Measurements from ENCODE around the gene KHSRP. TPM values are rescaled to one million over a fixed set of nuclear protein-coding genes. Genes with fewer than 3 reads are reported as not detected.

Gene KHSRP
- total and polyA plus RNA-seq, 2 of the 13 experiments (the other 11 are each of a cell fraction or from before 2014, with no cell fraction given): 72.1 to 129 TPM

GRCh38 chr19:6460099-6460884 is 35.7 kb upstream of the KHSRP start (continued):
- peak; percentile 87; the same call in 1 of the 2 replicates for TF ChIP-seq ZNF34 (CRISPR knock-in tag; IDR thresholded peaks at IDR 0.05; ENCODE audit: borderline replicate concordance)
- peak; percentile 85 for TF ChIP-seq ZGPAT (CRISPR knock-in tag; IDR thresholded peaks at IDR 0.05)
- TF ChIP-seq XRCC5 (optimal IDR thresholded peaks at IDR 0.05; ENCODE audit: low read length): peak; percentile 93
- TF ChIP-seq ASH2L (IDR thresholded peaks at IDR 0.05; ENCODE audit: insufficient read length, low read depth, low read length): peak; percentile 85
- peak; percentile 68; the same call in 1 of the 2 replicates for TF ChIP-seq ZNF605 (CRISPR knock-in tag; IDR thresholded peaks at IDR 0.05)
- TF ChIP-seq CHCHD3 (CRISPR knock-in tag; IDR thresholded peaks at IDR 0.05): no peak
- 0 out of 2 replicates have a peak, but pooled peaks have one; percentile 11 for TF ChIP-seq ZNF766 (CRISPR knock-in tag; IDR thresholded peaks at IDR 0.05; ENCODE audit: borderline replicate concordance)
- peak; percentile 42; the same call in 1 of the 2 replicates for TF ChIP-seq ZNF318 (CRISPR knock-in tag; IDR thresholded peaks at IDR 0.05)
- peak; percentile 79 for TF ChIP-seq ZNF556 (CRISPR knock-in tag; IDR thresholded peaks at IDR 0.05; ENCODE audit: borderline replicate concordance)
- TF ChIP-seq ZNF510 (CRISPR knock-in tag; IDR thresholded peaks at IDR 0.05; ENCODE audit: low read depth): no peak
- TF ChIP-seq ZNF331 (CRISPR knock-in tag; IDR thresholded peaks at IDR 0.05): peak; percentile 32; the same call in 1 of the 2 replicates
- 0 out of 2 replicates have a peak, but pooled peaks have one; percentile 35 for TF ChIP-seq KLF12 (CRISPR knock-in tag; IDR thresholded peaks at IDR 0.05; ENCODE audit: borderline replicate concordance)
- no peak for TF ChIP-seq ZNF569 (CRISPR knock-in tag; IDR thresholded peaks at IDR 0.05; ENCODE audit: borderline replicate concordance)
- TF ChIP-seq ZMYM2 (CRISPR knock-in tag; IDR thresholded peaks at IDR 0.05): no peak
- TF ChIP-seq HMG20B (CRISPR knock-in tag; conservative IDR thresholded peaks at IDR 0.05): peak; percentile 34; the same call in 1 of the 2 replicates
- no peak for TF ChIP-seq ZC3H13 (CRISPR knock-in tag; IDR thresholded peaks at IDR 0.05)
- TF ChIP-seq ZNF501 (CRISPR knock-in tag; IDR thresholded peaks at IDR 0.05): peak; percentile 90
- TF ChIP-seq HDAC6 (IDR thresholded peaks at IDR 0.05; ENCODE audit: low read depth, low read length): no peak
- 0 out of 2 replicates have a peak, but pooled peaks have one; percentile 38 for TF ChIP-seq HOXD1 (CRISPR knock-in tag; IDR thresholded peaks at IDR 0.05)
- peak; percentile 57; the same call in 1 of the 2 replicates for TF ChIP-seq JUND (CRISPR knock-in tag; IDR thresholded peaks at IDR 0.05)
